Smooth muscle cell of the brain vasculature (primary cell): ENCODE results near the gene GPHN.

Source experiments
- DNase-seq: peaks from one replicate; pipeline ENCODE4 v3.0.0-alpha.2; 2012; ENCODE audit warnings: low read depth, low spot score

GPHN gene

GRCh38 chr14:66507722-66508546 is at the start of gene GPHN:
TSS of gene GPHN (plus strand) at chr14:66508147.
- DNase-seq, result peak; percentile 89

DNA sequence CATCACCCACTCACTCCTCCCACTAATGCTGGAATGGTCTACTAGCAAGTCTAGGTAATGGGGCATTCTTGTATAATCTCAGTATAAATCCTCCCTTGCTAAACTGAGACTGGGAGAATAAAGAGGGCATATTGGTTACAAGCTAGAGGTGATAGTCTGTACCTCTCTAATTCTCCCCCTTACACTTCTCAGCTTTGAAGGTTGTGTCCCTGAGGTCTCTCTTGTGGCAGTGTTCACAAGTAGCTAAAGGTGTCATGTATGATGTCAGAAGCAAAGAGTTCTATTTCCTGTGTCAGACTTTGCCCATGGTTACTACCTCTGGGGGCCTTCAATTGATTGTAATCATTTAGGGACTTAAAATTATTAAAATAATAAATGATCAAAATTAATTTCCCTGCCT is 48.3 kb upstream of the GPHN start:
- no peak for DNase-seq

GRCh38 chr14:66464261-66464660 is 43.7 kb upstream of the GPHN start:
- no peak for DNase-seq

GRCh38 chr14:66468778-66469367 is 39.1 kb upstream of the GPHN start:
- no peak for DNase-seq

- no peak for DNase-seq
Observed at GRCh38 chr14:66471584-66471983, 36.4 kb upstream of the GPHN start.

DNA sequence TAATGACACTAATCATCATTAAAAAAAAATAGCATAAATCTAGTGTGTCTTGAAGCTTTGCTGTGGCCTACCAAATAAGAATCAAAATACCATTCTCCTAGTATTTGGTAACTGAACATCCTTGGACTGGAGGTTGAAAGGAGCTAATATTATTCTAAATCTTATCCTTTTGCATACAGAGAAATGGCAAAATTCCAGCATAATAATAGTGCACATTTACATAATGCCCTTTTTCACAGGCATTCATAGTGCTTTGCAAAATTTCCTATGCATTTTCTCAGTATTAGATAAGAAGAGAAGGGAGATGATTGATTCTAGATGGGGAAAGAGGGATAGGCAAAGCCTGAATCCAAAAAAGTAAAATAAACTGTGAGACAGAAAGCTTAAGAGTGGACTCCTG is 35.7 kb upstream of the GPHN start:
- DNase-seq, result no peak

GRCh38 chr14:66473223-66473622 is 34.7 kb upstream of the GPHN start:
- DNase-seq, result no peak

GRCh38 chr14:66476964-66477363 is 31.0 kb upstream of the GPHN start:
- no peak for DNase-seq

GRCh38 chr14:66477567-66477966 is 30.4 kb upstream of the GPHN start:
- no peak for DNase-seq

GRCh38 chr14:66482873-66483272 is 25.1 kb upstream of the GPHN start:
- DNase-seq, result no peak

DNA sequence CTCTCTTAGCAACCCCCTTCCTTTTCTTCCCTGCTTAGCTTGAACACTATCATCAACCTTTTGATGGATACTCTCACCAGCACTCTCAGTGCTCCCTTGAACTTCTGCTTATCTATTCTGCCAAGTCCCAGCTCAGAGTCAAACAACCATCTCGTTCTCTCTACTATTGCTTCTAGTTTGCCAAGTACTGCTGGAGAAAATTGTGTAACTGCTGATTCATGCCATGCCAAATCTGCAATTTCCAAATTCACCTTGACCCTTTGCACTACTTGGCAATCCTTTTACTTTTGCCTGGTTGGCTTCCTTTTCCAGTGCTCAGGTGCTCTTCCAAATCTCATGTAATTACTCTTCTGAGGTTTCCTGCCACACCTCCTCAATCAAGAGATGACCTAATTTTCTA is 24.6 kb upstream of the GPHN start:
- DNase-seq, result no peak

DNA sequence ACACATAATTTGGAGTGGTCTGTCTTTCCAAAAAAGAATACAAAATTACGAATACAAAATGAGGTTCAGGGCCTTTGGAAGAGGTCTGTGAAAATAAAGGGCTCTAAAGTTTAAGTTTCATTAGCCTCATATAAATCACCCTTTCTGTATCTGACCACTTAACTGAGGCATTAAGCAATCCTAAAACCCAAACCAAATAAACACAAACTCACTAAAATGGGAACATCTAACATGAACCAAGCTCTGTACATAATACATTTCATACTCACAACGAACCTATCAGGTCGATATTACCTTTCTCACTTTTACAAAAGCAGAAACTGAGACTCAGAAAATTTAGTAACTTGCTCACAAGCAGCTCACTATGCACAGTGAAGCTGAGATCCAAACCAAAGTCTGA is 22.9 kb upstream of the GPHN start:
- DNase-seq, result no peak

DNA sequence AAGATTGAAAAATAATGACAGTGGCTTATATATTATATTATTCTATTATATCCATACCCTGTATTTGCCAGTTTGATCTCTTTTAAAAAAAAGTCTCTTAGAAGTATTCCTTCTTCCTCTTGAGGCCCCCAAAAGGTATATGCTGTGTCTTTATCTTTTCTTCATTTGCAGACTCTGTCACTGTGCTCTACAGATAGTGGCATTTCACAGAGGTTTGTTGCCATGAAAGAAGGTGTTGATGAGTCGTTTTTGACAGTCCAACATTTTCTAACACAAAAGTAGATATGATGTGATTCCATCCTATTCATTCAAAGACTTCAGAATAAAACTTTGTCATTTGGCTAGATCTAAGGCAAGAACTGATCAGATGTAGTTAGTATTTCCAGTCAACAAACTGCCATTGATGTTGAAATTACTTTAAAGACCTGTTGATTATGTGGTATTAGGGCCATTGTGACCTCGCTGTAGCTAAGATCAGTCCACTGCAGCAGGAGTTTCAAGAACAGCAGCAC is 22.0 kb upstream of the GPHN start, which contains the start of gene CCDC196:
TSS of gene CCDC196 (plus strand) at position 462 of the 512 bp plus-strand sequence. CDS start 132 bp downstream, outside the sequence.
- no peak for DNase-seq

- no peak for DNase-seq
Observed at GRCh38 chr14:66487164-66487563, 20.8 kb upstream of the GPHN start.

DNA sequence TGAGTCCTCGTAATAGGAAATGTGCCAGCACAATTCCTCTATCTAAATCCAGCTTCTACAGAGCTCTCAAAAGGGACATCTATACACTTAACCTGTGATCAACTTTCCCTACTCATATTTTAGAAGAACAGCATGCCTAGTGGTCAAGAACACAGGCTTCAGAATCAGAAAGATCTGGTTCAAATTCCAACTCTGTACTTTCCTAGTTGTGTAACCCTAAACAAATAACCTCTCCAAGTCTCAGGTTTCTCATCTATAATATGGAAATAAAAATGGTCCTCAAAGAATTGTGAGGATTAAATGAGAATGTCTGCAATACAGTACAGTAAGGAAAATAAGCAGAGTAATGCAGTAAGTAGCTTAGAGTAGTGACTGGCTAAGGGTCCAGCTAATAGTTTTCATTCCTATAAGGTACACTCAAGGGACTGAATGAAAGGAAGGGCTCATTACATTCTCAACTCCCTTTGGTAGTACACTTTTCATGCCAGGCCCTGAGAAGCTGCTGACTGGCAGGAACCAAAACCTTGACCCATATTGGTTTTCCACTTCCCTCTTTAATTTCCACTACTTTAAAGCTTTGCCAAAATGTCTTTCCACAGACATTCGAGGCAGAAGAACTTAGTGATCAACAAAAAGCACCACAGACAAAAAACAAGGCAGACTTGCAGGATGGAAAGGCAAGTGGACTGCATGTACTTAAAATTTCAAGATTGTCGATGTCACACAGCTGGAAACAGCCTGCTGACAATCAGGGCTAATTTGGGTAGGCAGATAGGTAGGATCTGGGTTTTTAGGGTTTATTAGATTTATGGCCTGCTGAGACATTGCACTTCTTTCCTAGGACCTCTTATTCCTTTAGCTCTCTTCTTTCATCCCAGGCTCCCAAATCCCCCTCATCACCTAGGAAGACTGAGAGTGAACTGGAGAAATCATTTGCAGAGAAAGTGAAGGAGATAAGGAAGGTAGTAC is 17.5 kb upstream of the GPHN start:
- DNase-seq, result no peak

GRCh38 chr14:66493750-66494149 is 14.2 kb upstream of the GPHN start:
- no peak for DNase-seq

GRCh38 chr14:66495218-66496098 is 12.5 kb upstream of the GPHN start:
- DNase-seq, result peak; percentile 55

DNA sequence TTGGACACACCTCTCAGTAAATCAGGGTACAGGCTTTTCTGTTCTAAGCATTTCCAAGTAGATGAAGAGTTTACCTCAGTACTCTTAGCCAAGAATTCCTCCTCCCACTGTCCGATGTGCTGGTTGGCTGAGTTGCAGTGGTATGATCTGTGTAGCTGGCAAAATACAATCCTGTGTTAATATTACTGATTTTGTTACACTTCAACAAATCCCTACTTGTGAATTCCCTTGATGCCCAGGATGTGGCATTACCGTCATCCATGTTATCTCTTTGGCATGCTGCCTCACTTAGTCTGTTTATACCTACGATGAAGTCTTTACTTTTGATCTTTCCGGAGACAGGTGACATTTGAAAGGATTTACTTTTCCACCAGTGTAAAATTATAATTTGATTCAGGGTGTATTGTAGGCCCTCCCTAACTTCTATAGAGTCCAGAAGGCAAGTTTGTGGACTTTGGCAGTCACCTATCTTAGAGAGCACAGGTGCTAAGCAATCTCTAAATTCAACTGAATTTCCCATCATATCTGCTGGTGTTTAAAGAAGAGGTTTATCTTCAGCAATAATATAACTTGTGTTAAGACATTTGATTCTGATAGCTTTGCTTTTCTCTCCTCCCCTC is 11.6 kb upstream of the GPHN start:
- DNase-seq, result no peak

DNA sequence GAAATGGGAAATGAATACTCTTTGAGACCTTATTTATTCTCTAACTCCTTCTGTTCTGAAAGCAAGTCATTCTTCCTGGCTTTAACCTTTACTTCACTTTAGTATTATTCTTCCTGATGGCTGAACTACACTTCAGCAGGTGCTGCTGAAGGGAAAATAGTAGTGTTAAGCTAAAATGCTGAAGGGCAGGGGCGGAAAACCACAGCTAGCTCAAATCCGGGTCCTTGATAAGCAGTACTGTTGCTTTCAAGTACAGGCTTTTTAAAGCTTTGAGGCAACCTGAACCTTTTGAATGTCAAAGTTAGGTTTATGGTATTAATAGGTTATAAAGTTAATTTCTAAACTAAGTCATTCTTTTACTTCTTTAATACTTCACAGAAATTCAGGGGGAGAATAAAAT is 11.0 kb upstream of the GPHN start:
- DNase-seq, result no peak

- DNase-seq, result no peak
Observed at GRCh38 chr14:66498311-66498710, 9.6 kb upstream of the GPHN start.
